GM12872 (cell line): ENCODE results near the gene CD276.

ENCODE experiments used
- CTCF ChIP-seq: IDR thresholded peaks from 3 replicates; pipeline ENCODE4 v1.5.1; 2011; ENCODE audit warnings: low read depth, mild to moderate bottlenecking, low read length, moderate library complexity; ENCODE audit not compliant: insufficient read depth

Gene CD276

GRCh38 chr15:73751899-73752805 lies 68.0 kb downstream of the CD276 start:
- no peak for TF ChIP-seq CTCF

GRCh38 chr15:73752806-73753193 lies 68.6 kb downstream of the CD276 start:
- TF ChIP-seq CTCF: no peak

GRCh38 chr15:73753250-73754130 lies 69.3 kb downstream of the CD276 start, which contains the start of gene INSYN1:
INSYN1 (minus strand) TSS chr15:73753351; CDS start chr15:73751130, 2,221 bp downstream.
- no peak for TF ChIP-seq CTCF

GRCh38 chr15:73754461-73754860 lies 70.3 kb downstream of the CD276 start:
- no peak for TF ChIP-seq CTCF

- no peak for TF ChIP-seq CTCF
Observed at GRCh38 chr15:73755481-73755880, 71.3 kb downstream of the CD276 start.

GRCh38 chr15:73755946-73756345 lies 71.8 kb downstream of the CD276 start:
- TF ChIP-seq CTCF: no peak

GRCh38 chr15:73756390-73756789 lies 72.2 kb downstream of the CD276 start:
- TF ChIP-seq CTCF: no peak
